OCI-LY1 (cell line): ENCODE data around the gene TMLHE.

ENCODE experiments used
- H2AFZ ChIP-seq: fragments of 200-600 bp; sonication (generic), shearing (Covaris generic); 2 replicates; pipeline ENCODE4 v1.6.0; 2014; ENCODE audit warnings: antibody characterized with exemption, mild to moderate bottlenecking, low read length
- H3F3A ChIP-seq: fragments of 200-600 bp; sonication (generic), shearing (Covaris generic); 2 replicates; pipeline ENCODE4 v1.6.0; 2014; ENCODE audit warnings: mild to moderate bottlenecking, antibody characterized with exemption, low read length, moderate library complexity; ENCODE audit not compliant: insufficient read depth
- H3K27ac ChIP-seq: fragments of 200-600 bp; sonication (generic); 2 replicates; pipeline ENCODE4 v1.5.1; 2014; ENCODE audit warnings: low read length, mixed run types, mild to moderate bottlenecking, low read depth; ENCODE audit not compliant: poor library complexity, severe bottlenecking
- H3K27me3 ChIP-seq: fragments of 200-600 bp; sonication (generic); 2 replicates; pipeline ENCODE4 v1.6.0; 2014; ENCODE audit warnings: antibody characterized with exemption, mild to moderate bottlenecking, low read length, moderate library complexity; ENCODE audit not compliant: insufficient read depth
- H3K36me3 ChIP-seq: fragments of 200-600 bp; sonication (generic); 2 replicates; pipeline ENCODE4 v1.6.1; 2014; ENCODE audit warnings: mild to moderate bottlenecking, antibody characterized with exemption, low read length, moderate library complexity, mixed read lengths; ENCODE audit not compliant: insufficient read depth
- H3K4me1 ChIP-seq: fragments of 200-600 bp; sonication (generic); 2 replicates; pipeline ENCODE4 v1.5.1; 2014; ENCODE audit warnings: mild to moderate bottlenecking, low read length, moderate library complexity; ENCODE audit not compliant: insufficient read depth, severe bottlenecking
- H3K4me2 ChIP-seq: fragments of 200-600 bp; sonication (generic), shearing (Covaris generic); 2 replicates; pipeline ENCODE4 v1.6.1; 2014; ENCODE audit warnings: low read length
- H3K4me3 ChIP-seq: fragments of 200-600 bp; sonication (generic); 2 replicates; pipeline ENCODE4 v1.5.1; 2014; ENCODE audit warnings: low read length, low read depth, mild to moderate bottlenecking, mixed read lengths; ENCODE audit not compliant: poor library complexity, severe bottlenecking
- H3K79me2 ChIP-seq: fragments of 200-600 bp; shearing (Covaris generic); 2 replicates; pipeline ENCODE4 v1.6.1; 2016; ENCODE audit warnings: mixed run types, low read length, mixed read lengths; ENCODE audit not compliant: insufficient read depth
- H3K9ac ChIP-seq: fragments of 200-600 bp; sonication (generic), shearing (Covaris generic); 2 replicates; pipeline ENCODE4 v1.6.1; 2014; ENCODE audit warnings: mild to moderate bottlenecking, low read length, mixed read lengths
- H3K9me2 ChIP-seq: fragments of 200-600 bp; sonication (generic), shearing (Covaris generic); 2 replicates; pipeline ENCODE4 v1.6.1; 2014; ENCODE audit warnings: low read depth, mild to moderate bottlenecking, low read length, mixed read lengths
- H3K9me3 ChIP-seq: fragments of 200-600 bp; shearing (Covaris generic); 2 replicates; pipeline ENCODE4 v1.6.1; 2014; ENCODE audit warnings: low read length, mixed read lengths
- H4K20me1 ChIP-seq: fragments of 200-600 bp; sonication (generic), shearing (Covaris generic); 2 replicates; pipeline ENCODE4 v1.6.0; 2016; ENCODE audit warnings: mild to moderate bottlenecking, low read length; ENCODE audit not compliant: insufficient read depth
- CTCF ChIP-seq: fragments of 200-600 bp; sonication (generic), shearing (Covaris generic); IDR thresholded peaks from 2 replicates; pipeline ENCODE4 v1.5.1; 2017; ENCODE audit warnings: mild to moderate bottlenecking, antibody characterized with exemption, low read length, moderate library complexity, mixed read lengths
- EZH2 ChIP-seq: fragments of 200-600 bp; sonication (generic), shearing (Covaris generic); IDR thresholded peaks from 2 replicates; pipeline ENCODE4 v1.8.0; 2017; ENCODE audit warnings: borderline replicate concordance, mixed run types, mild to moderate bottlenecking, antibody characterized with exemption, low read length, moderate library complexity, mixed read lengths

TMLHE gene

GRCh38 chrX:155577682-155578081 lies 35.1 kb downstream of the TMLHE start:
- Histone ChIP-seq H3K4me1 (no peaks in the 10 kb centered on the region), H3K4me3 (no peak overlapping the region), H3F3A (no peaks in the 10 kb centered on the region), H3K36me3 (no peaks in the 10 kb centered on the region), H3K4me2 (no peak overlapping the region), H3K79me2 (no peaks in the 10 kb centered on the region), H3K27me3 (no peaks in the 10 kb centered on the region), H3K9me3 (no peaks in the 10 kb centered on the region), H2AFZ (no peak overlapping the region), H4K20me1 (no peaks in the 10 kb centered on the region), H3K27ac (no peak overlapping the region), H3K9me2 (no peaks in the 10 kb centered on the region), H3K9ac (no peak overlapping the region)
- TF ChIP-seq CTCF = no peak
- TF ChIP-seq EZH2 = no peak

GRCh38 chrX:155563099-155563498 lies 49.7 kb downstream of the TMLHE start:
- Histone ChIP-seq H3K9me3 (no peaks in the 10 kb centered on the region), H4K20me1 (no peaks in the 10 kb centered on the region), H3K9ac (no peak overlapping the region), H3K4me3 (no peak overlapping the region), H2AFZ (no peak overlapping the region), H3K9me2 (no peaks in the 10 kb centered on the region), H3K36me3 (no peaks in the 10 kb centered on the region), H3F3A (no peaks in the 10 kb centered on the region), H3K79me2 (no peaks in the 10 kb centered on the region), H3K27me3 (no peaks in the 10 kb centered on the region), H3K4me1 (no peaks in the 10 kb centered on the region), H3K4me2 (no peak overlapping the region), H3K27ac (no peak overlapping the region)
- TF ChIP-seq CTCF (no peak), EZH2 (no peak)

GRCh38 chrX:155544881-155545280 lies 67.9 kb downstream of the TMLHE start:
- Histone ChIP-seq H3K4me1 (no peaks in the 10 kb centered on the region), H3K79me2 (no peaks in the 10 kb centered on the region), H4K20me1 (no peaks in the 10 kb centered on the region), H3K4me3 (no peak overlapping the region), H3K27ac (no peak overlapping the region), H3K9me3 (no peaks in the 10 kb centered on the region), H3F3A (no peaks in the 10 kb centered on the region), H3K4me2 (no peak overlapping the region), H3K36me3 (peaks cover 15% of the 10 kb centered on the region; the same call in 1 of the 2 replicates), H3K27me3 (no peaks in the 10 kb centered on the region), H3K9ac (no peak overlapping the region), H3K9me2 (no peaks in the 10 kb centered on the region), H2AFZ (no peak overlapping the region)
- TF ChIP-seq EZH2 = no peak
- no peak for TF ChIP-seq CTCF
